PC-9 (cell line): Measurements from ENCODE around the gene RARB. TPM values are rescaled to one million over a fixed set of nuclear protein-coding genes. Genes with fewer than 3 reads are reported as not detected.

Experiments used
- BruUV-seq: library from RNA; stranded (reverse); fragments of 400-500 nt; replicated peaks from 2 replicates; lab custom pipeline; 2021; lab: Mats Ljungman, UMichigan
- CTCF ChIA-PET: fragments of 300-600 bp; sonication (Branson Sonifier 250); formaldehyde crosslinking; loops from one replicate; lab custom pipeline; 2022; ENCODE audit warnings: antibody characterized with exemption; lab: Charles Lee
- POLR2A ChIA-PET: fragments of 300-600 bp; sonication (Branson Sonifier 250); formaldehyde crosslinking; loops from one replicate; lab custom pipeline; 2022; ENCODE audit warnings: antibody characterized with exemption; ENCODE audit not compliant: unreplicated experiment; lab: Charles Lee
- DNase-seq, 2 experiments: peaks; one replicate each; pipeline versions ENCODE4 v3.0.0 to v3.0.0-alpha.2; 2015 to 2022; ENCODE audit warnings: mixed read lengths in 1 of 2
- H2AFZ ChIP-seq: fragments of 200-600 bp; sonication (generic); 2 replicates; pipeline ENCODE4 v1.8.1; 2017; ENCODE audit warnings: antibody characterized with exemption
- H3F3A ChIP-seq: fragments of 200-600 bp; sonication (generic); 2 replicates; pipeline ENCODE4 v1.8.1; 2017; ENCODE audit warnings: antibody characterized with exemption, mild to moderate bottlenecking, low read depth; ENCODE audit not compliant: insufficient read depth
- H3K27ac ChIP-seq: fragments of 200-600 bp; sonication (generic); 2 replicates; pipeline ENCODE4 v1.6.1; 2016; ENCODE audit warnings: mixed run types
- H3K27me3 ChIP-seq: fragments of 200-600 bp; sonication (generic); 2 replicates; pipeline ENCODE4 v1.6.1; 2016; ENCODE audit warnings: low read depth, mixed run types; ENCODE audit not compliant: insufficient read depth
- H3K36me3 ChIP-seq: fragments of 200-600 bp; sonication (generic); 2 replicates; pipeline ENCODE4 v1.6.1; 2016; ENCODE audit warnings: low read depth, mixed run types
- H3K4me1 ChIP-seq: fragments of 200-600 bp; sonication (generic); replicated peaks from 2 replicates; pipeline ENCODE4 v1.6.1; 2016; ENCODE audit warnings: mixed run types; ENCODE audit not compliant: insufficient read depth
- H3K4me2 ChIP-seq: fragments of 200-600 bp; sonication (generic); 2 replicates; pipeline ENCODE4 v1.6.1; 2017; ENCODE audit warnings: mixed run types
- H3K4me3 ChIP-seq: fragments of 200-600 bp; sonication (generic); 2 replicates; pipeline ENCODE4 v1.6.1; 2016; ENCODE audit warnings: mixed run types
- H3K79me2 ChIP-seq: fragments of 200-600 bp; sonication (generic); 2 replicates; pipeline ENCODE4 v1.6.1; 2017; ENCODE audit warnings: low read depth, mixed run types
- H3K9me2 ChIP-seq: fragments of 200-600 bp; sonication (generic); 2 replicates; pipeline ENCODE4 v1.8.1; 2017; ENCODE audit warnings: mild to moderate bottlenecking; ENCODE audit not compliant: insufficient read depth
- H3K9me3 ChIP-seq: fragments of 200-600 bp; sonication (generic); 2 replicates; pipeline ENCODE4 v1.8.1; 2016; ENCODE audit warnings: low read depth; ENCODE audit not compliant: insufficient read depth
- H4K20me1 ChIP-seq: fragments of 200-600 bp; sonication (generic); 2 replicates; pipeline ENCODE4 v1.8.1; 2017; ENCODE audit not compliant: insufficient read depth
- EZH2 ChIP-seq: fragments of 200-600 bp; sonication (generic); IDR thresholded peaks from 2 replicates; pipeline ENCODE4 v1.8.0; 2017; ENCODE audit warnings: antibody characterized with exemption, low read depth
- intact Hi-C: fragments of 100-400 bp; cut with micrococcal nuclease; formaldehyde crosslinking; loops from one replicate; pipeline ENCODE4 v1.10.0; 2022; ENCODE audit not compliant: unreplicated experiment
- total RNA-seq: library from RNA; stranded (reverse); gene quantifications from 2 replicates; pipeline ENCODE4 v1.2.3, GENCODE V29; 2021
- TF ChIP-seq, protein P1 (sequence below): fragments of 200-600 bp; sonication (generic); conservative IDR thresholded peaks from 2 replicates; pipeline ENCODE4 v1.6.1; 2017; ENCODE audit warnings: mixed run types, antibody characterized with exemption, mild to moderate bottlenecking, moderate library complexity

Gene RARB
- total RNA-seq, 1 experiment from 2014 or later, result 1.0 TPM

GRCh38 chr3:25429361-25430286 lies 1.6 kb downstream of the RARB start:
- DNase-seq, result no peak
- no peaks in the 10 kb centered on the region for H3K9me2 ChIP-seq
- BruUV-seq, result no TSS peak

GRCh38 chr3:25430287-25430934 lies 2.3 kb downstream of the RARB start:
- peak in 1 of 2 experiments; percentile 67 for DNase-seq
- Histone ChIP-seq H3K4me1 (peaks cover 31% of the 10 kb centered on the region), H3K9me2 (no peaks in the 10 kb centered on the region), H3K27me3 (no peaks in the 10 kb centered on the region), H3K4me3 (peak overlapping the region; percentile 37; the same call in 1 of the 2 replicates), H3K4me2 (peak overlapping the region; percentile 72), H3K79me2 (no peaks in the 10 kb centered on the region), H3F3A (0 out of 2 replicates have a peak, but pooled peaks cover 11% of the 10 kb centered on the region), H4K20me1 (no peaks in the 10 kb centered on the region), H3K36me3 (no peaks in the 10 kb centered on the region), H3K27ac (peak overlapping the region; percentile 52), H2AFZ (peak overlapping the region; percentile 25; the same call in 1 of the 2 replicates), H3K9me3 (no peaks in the 10 kb centered on the region)
- BruUV-seq, result no TSS peak
- CTCF ChIA-PET, result no interaction called here
- no peak for TF ChIP-seq EZH2
- TF ChIP-seq, protein P1, sequence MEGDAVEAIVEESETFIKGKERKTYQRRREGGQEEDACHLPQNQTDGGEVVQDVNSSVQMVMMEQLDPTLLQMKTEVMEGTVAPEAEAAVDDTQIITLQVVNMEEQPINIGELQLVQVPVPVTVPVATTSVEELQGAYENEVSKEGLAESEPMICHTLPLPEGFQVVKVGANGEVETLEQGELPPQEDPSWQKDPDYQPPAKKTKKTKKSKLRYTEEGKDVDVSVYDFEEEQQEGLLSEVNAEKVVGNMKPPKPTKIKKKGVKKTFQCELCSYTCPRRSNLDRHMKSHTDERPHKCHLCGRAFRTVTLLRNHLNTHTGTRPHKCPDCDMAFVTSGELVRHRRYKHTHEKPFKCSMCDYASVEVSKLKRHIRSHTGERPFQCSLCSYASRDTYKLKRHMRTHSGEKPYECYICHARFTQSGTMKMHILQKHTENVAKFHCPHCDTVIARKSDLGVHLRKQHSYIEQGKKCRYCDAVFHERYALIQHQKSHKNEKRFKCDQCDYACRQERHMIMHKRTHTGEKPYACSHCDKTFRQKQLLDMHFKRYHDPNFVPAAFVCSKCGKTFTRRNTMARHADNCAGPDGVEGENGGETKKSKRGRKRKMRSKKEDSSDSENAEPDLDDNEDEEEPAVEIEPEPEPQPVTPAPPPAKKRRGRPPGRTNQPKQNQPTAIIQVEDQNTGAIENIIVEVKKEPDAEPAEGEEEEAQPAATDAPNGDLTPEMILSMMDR, result no peak
- POLR2A ChIA-PET, result no interaction called here
- intact Hi-C loops, result no loop called here

More at GRCh38 chr3:25429361-25430286, 1.6 kb downstream of the RARB start:
- Histone ChIP-seq H3K79me2 (no peaks in the 10 kb centered on the region), H3K36me3 (no peaks in the 10 kb centered on the region), H3F3A (0 out of 2 replicates have a peak, but pooled peaks cover 11% of the 10 kb centered on the region), H3K9me3 (no peaks in the 10 kb centered on the region), H3K4me2 (peak overlapping the region; percentile 72), H4K20me1 (no peaks in the 10 kb centered on the region), H2AFZ (peak overlapping the region; percentile 25; the same call in 1 of the 2 replicates), H3K27ac (peak overlapping the region; percentile 52), H3K4me1 (peaks cover 31% of the 10 kb centered on the region), H3K27me3 (no peaks in the 10 kb centered on the region), H3K4me3 (peak overlapping the region; percentile 37; the same call in 1 of the 2 replicates)
- intact Hi-C loops, result loop anchor here (5.0 kb wide), 1 partner anchor 163 kb away; no protein-coding TSS in a partner anchor
- TF ChIP-seq, protein P1, result no peak
- TF ChIP-seq EZH2, result no peak
- CTCF ChIA-PET, result no interaction called here
- POLR2A ChIA-PET, result no interaction called here

GRCh38 chr3:25430935-25431770 lies 3.1 kb downstream of the RARB start:
- CTCF ChIA-PET, result no interaction called here
- POLR2A ChIA-PET, result no interaction called here
- Histone ChIP-seq H3K4me3 (no peak overlapping the region; the same call in 1 of the 2 replicates), H4K20me1 (no peaks in the 10 kb centered on the region), H3K36me3 (no peaks in the 10 kb centered on the region), H3K79me2 (no peaks in the 10 kb centered on the region), H3K9me3 (no peaks in the 10 kb centered on the region), H2AFZ (no peak overlapping the region), H3K4me2 (peak overlapping the region; percentile 72), H3K9me2 (no peaks in the 10 kb centered on the region), H3K4me1 (peaks cover 26% of the 10 kb centered on the region), H3F3A (0 out of 2 replicates have a peak, but pooled peaks cover 11% of the 10 kb centered on the region), H3K27me3 (no peaks in the 10 kb centered on the region), H3K27ac (no peak overlapping the region)
- BruUV-seq, result no TSS peak
- TF ChIP-seq, protein P1, result no peak
- no peak for TF ChIP-seq EZH2
- intact Hi-C loops, result no loop called here
- DNase-seq, result no peak
